ENCODE measurements around the gene FRMPD2.
A peak's percentile ranks its signal among the peaks of the same experiment; 100 is the strongest.
"Not testable (repeated sequence)": the region's sequence is repeated elsewhere in the genome, so short reads cannot be mapped to it uniquely, and the experiment has no call there.

FRMPD2 gene

GRCh38 chr10:48249004-48249762 lies 25.3 kb downstream of the FRMPD2 start:
- peak; percentile 5 for DNase-seq (ENCODE audit: low spot score)
- no peak for TF ChIP-seq CTCF (IDR thresholded peaks at IDR 0.05; ENCODE audit: borderline replicate concordance, control extremely low read depth, extremely low read depth, insufficient read depth, missing control alignments)
- in situ Hi-C loops (cut with MboI; ENCODE audit: low sequenced_read_pairs, unreplicated experiment): no loop called here

DNA sequence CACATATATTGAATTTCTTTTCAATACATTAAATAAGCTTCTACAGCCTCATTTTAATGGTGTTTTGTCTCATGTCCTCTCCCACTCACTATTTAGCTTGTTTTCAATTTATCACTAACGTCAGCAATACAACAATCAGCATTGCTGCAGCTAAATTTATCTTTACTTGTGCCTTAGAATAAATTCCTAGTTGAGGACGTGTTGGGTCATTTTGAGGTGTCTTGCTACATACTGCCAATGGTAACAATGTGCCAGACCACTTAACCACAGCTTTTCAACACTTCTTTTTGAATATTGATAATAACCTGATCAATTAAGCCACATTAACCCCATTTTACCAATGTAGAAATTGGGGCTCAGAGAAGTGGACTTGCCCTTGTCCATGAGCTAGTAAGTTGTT lies 26.0 kb downstream of the FRMPD2 start:
- no peak for TF ChIP-seq CTCF (IDR thresholded peaks at IDR 0.05; ENCODE audit: borderline replicate concordance, control extremely low read depth, extremely low read depth, insufficient read depth, missing control alignments)
- in situ Hi-C loops (cut with MboI; ENCODE audit: low sequenced_read_pairs, unreplicated experiment): no loop called here

GRCh38 chr10:48247680-48248079 lies 26.8 kb downstream of the FRMPD2 start:
- in situ Hi-C loops (cut with MboI; ENCODE audit: low sequenced_read_pairs, unreplicated experiment): no loop called here
- DNase-seq (ENCODE audit: low spot score): peak; percentile 4
- TF ChIP-seq CTCF (IDR thresholded peaks at IDR 0.05; ENCODE audit: borderline replicate concordance, control extremely low read depth, extremely low read depth, insufficient read depth, missing control alignments): no peak

More for the DNA sequence above, 26.0 kb downstream of the FRMPD2 start:
- DNase-seq (ENCODE audit: low spot score): no peak

DNA sequence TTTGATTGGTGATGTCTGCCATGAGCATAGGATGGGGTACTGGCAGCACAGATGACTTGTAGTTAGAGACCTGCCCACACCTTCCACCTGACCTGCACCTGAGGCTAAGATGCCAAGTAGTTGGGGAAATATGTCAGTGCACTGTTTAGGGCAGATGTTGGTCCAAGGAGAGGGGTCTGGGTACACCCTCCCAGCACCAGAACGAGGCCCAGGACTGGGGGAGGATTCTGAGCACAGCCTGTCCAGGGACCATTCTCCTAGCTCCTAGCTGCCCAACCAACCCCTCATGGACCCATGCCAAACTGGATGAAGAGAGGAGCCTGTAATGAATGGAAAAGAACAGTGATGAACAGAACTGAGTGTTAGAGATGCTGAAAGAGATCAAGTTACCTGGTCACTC lies 28.0 kb downstream of the FRMPD2 start:
- in situ Hi-C loops (cut with MboI; ENCODE audit: low sequenced_read_pairs, unreplicated experiment): no loop called here
- TF ChIP-seq CTCF (IDR thresholded peaks at IDR 0.05; ENCODE audit: borderline replicate concordance, control extremely low read depth, extremely low read depth, insufficient read depth, missing control alignments): no peak
- peak; percentile 0 for DNase-seq (ENCODE audit: low spot score)

GRCh38 chr10:48245977-48246376 lies 28.5 kb downstream of the FRMPD2 start:
- TF ChIP-seq CTCF (IDR thresholded peaks at IDR 0.05; ENCODE audit: borderline replicate concordance, control extremely low read depth, extremely low read depth, insufficient read depth, missing control alignments): no peak

GRCh38 chr10:48243921-48244320 lies 30.6 kb downstream of the FRMPD2 start:
- in situ Hi-C loops (cut with MboI; ENCODE audit: low sequenced_read_pairs, unreplicated experiment); DNase-seq (ENCODE audit: low spot score): not testable (repeated sequence)

More at GRCh38 chr10:48245977-48246376, 28.5 kb downstream of the FRMPD2 start:
- no peak for DNase-seq (ENCODE audit: low spot score)
- in situ Hi-C loops (cut with MboI; ENCODE audit: low sequenced_read_pairs, unreplicated experiment): no loop called here

- no peak for TF ChIP-seq CTCF (IDR thresholded peaks at IDR 0.05; ENCODE audit: borderline replicate concordance, control extremely low read depth, extremely low read depth, insufficient read depth, missing control alignments)
- in situ Hi-C loops (cut with MboI; ENCODE audit: low sequenced_read_pairs, unreplicated experiment): no loop called here
- DNase-seq (ENCODE audit: low spot score): no peak
Measured at GRCh38 chr10:48243487-48243886, 31.0 kb downstream of the FRMPD2 start.

All from GM13976 (cell line).